ENCODE results near the gene PHOX2A.
"Not testable (repeated sequence)": the region's sequence is repeated elsewhere in the genome, so short reads cannot be mapped to it uniquely, and the experiment has no call there.

The PHOX2A gene

DNA sequence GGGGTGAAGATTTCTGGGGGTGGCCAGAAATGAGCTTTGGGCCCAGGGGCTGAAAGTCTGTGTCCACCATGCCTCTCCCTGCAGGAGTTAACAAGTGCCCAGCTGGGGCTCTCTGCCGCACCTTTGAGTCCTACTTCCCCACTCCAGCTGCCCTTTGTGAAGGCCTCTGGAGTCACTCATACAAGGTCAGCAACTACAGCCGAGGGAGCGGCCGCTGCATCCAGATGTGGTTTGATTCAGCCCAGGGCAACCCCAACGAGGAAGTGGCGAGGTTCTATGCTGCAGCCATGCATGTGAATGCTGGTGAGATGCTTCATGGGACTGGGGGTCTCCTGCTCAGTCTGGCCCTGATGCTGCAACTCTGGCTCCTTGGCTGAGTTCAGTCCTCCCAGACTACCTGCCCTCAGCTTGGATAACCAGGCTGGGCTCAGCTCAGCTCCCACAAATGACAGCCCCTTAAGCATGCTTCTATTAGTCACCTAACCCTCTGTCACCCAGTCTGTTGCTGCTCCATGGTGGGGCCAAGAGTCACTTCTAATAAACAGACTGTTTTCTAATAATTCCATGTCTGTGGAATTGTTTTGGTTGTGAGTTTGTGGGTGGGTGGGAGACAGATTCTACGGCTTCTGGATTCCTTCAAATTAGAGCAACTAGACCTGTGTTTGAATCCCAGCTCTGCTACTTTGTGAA, 22.4 kb downstream of the PHOX2A start:
- no peak for DNase-seq

DNA sequence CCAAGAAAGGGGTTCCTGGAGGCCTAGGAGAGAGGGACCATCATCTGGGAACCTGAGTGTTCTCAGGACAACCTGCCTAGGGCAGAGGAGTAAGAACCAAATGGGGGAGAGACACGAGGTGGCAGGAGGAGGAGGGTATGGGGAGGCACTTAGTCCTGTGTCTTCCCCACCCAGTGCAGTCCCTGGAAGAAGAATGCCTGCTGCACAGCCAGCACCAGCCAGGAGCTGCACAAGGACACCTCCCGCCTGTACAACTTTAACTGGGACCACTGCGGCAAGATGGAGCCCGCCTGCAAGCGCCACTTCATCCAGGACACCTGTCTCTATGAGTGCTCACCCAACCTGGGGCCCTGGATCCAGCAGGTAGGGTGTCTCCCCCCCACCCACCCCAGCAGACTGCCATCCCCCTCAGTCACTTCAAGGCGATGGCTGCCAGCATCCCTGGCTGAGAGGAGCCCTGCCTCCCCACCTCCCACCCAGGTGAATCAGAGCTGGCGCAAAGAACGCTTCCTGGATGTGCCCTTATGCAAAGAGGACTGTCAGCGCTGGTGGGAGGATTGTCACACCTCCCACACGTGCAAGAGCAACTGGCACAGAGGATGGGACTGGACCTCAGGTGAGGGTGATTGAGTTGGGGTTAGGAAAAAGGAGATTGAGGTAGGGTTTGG, 23.1 kb downstream of the PHOX2A start:
- DNase-seq, result no peak

GRCh38 chr11:72218251-72218745, 25.7 kb downstream of the PHOX2A start:
- DNase-seq, result no peak

GRCh38 chr11:72217841-72218240, 26.1 kb downstream of the PHOX2A start:
- DNase-seq, result no peak

- no peak for DNase-seq
Measured at GRCh38 chr11:72216638-72217037, 27.3 kb downstream of the PHOX2A start, which contains the start of gene FOLR2. FOLR2 (plus strand) TSS chr11:72216794; CDS start chr11:72218585, 1,791 bp downstream.

DNA sequence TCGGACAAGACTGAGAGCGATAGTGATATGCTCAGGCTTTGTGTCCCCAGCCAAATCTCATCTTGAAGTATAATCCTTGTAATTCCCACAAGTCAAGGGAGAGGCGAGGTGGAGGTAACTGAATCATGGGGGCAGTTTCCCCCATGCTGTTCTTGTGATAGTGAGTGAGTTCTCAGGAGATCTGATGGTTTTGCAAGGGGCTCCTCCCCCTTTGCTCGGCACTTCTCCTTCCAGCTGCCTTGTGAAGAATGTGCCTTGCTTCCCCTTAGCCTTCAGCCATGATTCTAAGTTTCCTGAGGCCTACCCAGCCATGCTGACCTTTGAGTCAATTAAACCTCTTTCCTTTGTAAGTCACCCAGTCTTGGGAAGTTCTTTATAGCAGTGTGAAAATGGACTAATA, 34.9 kb downstream of the PHOX2A start:
- DNase-seq, result no peak

- DNase-seq, result no peak
Measured at GRCh38 chr11:72208281-72208680, 35.7 kb downstream of the PHOX2A start.

DNA sequence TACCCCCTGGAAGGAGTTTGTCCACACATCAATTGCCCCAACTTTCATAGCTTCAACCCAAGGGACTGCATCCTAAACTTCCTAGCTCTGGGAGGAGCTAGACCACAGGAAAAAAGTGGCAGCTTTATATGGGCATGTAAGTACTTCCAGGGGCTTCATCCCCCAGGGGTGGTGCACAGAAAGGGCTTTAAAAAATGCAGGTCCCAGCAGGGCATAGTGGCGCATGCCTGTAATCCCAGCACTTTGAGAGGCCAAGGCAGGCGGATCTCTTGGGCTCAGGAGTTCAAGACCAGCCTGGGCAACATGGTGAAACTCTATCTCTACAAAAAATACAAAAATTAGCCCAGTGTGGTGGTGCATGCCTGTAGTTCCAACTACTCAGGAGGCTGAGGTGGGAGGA, 37.2 kb downstream of the PHOX2A start:
- DNase-seq, result not testable (repeated sequence)

GRCh38 chr11:72204886-72205285, 39.1 kb downstream of the PHOX2A start:
- no peak for DNase-seq

DNA sequence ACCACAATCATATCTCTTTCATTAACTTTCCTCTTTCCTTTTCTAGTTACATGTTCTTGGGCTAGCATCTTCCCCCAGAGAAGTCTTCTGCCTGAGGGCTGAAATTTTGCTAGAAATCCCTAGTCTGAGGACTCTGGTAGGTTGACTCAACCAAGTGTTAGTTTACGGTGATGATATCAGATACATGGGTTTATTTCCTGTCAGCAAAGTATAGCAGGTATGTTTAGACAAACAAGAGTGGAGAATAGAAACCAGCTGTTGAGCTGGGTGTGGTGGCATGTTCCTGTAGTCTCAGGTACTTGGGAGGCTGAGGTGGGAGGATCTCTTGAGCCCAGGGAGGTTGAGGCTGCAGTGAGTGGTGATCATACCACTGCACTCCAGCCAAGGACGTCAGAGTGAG, 40.8 kb downstream of the PHOX2A start:
- DNase-seq, result no peak

- DNase-seq, result no peak
Measured at GRCh38 chr11:72202571-72202970, 41.4 kb downstream of the PHOX2A start.

GRCh38 chr11:72201445-72201844, 42.5 kb downstream of the PHOX2A start:
- not testable (repeated sequence) for DNase-seq

DNA sequence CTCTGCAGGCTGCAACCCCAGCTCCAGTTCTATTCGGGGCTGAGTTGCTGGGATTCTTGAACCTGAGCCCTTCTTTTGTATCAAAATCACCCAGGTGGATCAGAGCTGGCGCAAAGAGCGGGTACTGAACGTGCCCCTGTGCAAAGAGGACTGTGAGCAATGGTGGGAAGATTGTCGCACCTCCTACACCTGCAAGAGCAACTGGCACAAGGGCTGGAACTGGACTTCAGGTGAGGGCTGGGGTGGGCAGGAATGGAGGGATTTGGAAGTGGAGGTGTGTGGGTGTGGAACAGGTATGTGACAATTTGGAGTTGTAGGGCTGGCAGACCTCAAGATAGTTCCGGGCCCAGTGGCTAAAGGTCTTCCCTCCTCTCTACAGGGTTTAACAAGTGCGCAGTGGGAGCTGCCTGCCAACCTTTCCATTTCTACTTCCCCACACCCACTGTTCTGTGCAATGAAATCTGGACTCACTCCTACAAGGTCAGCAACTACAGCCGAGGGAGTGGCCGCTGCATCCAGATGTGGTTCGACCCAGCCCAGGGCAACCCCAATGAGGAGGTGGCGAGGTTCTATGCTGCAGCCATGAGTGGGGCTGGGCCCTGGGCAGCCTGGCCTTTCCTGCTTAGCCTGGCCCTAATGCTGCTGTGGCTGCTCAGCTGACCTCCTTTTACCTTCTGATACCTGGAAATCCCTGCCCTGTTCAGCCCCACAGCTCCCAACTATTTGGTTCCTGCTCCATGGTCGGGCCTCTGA, 48.3 kb downstream of the PHOX2A start:
- DNase-seq, result no peak

GRCh38 chr11:72191961-72192381, 52.0 kb downstream of the PHOX2A start, which contains the start of gene FOLR1:
FOLR1 (plus strand) TSS chr11:72192140; CDS start chr11:72192174, 34 bp downstream.
- DNase-seq, result no peak

GRCh38 chr11:72190631-72191071, 53.3 kb downstream of the PHOX2A start:
- DNase-seq, result no peak

DNA sequence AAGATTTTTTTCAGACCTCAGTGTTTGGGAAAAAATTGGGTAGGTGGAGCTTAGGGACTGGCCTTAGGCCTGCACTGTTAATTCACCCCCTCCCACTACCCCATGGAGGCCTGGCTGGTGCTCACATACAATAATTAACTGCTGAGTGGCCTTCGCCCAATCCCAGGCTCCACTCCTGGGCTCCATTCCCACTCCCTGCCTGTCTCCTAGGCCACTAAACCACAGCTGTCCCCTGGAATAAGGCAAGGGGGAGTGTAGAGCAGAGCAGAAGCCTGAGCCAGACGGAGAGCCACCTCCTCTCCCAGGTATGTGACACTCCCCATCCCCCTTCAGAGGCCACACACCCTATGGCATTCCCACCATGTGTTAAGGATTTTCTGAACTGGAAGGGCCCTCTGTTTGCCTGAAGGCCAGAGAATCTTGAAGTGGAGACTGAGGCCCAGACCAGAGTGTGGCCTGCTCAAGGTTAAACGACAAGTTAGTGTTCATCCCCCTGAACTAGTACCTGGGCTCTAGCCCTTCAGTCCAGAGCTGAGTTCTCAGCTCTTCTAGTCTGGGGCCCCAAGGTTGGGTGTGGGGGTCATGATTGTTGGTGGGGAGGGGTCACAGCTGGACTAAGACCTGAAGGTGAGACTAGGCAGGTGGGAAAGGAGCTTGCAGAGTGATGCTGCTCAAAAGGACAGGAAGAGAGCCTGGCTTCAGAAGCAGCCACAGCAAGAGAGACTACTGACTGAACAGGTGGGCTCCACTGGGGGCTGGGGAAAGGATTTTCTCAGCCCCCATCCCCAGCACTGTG, 54.3 kb downstream of the PHOX2A start:
- no peak for DNase-seq

Data from NCI-H1048 (cell line).